Heart left ventricle (tissue), 16 donors: Measurements from ENCODE around the gene RNLS. TPM values are rescaled to one million over a fixed set of nuclear protein-coding genes. Genes with fewer than 3 reads are reported as not detected.

ENCODE experiments used
- ATAC-seq, 4 donors: fragments of 200-7000 bp; cut with Tn5 transposase; one replicate each; pipeline ENCODE4 v1.9.1; 2020 to 2022; ENCODE audit warnings: moderate library complexity in 4 of 4, mild to moderate bottlenecking in 3 of 4, moderate number of reproducible peaks in 1 of 4
- DNase-seq, 5 donors: peaks; one replicate each; pipeline ENCODE4 v3.0.0-alpha.2; 2020
- H3K27ac ChIP-seq, 12 donors: fragments of 200-600 bp; sonication (generic) in 4 of 12; one replicate each; pipeline versions ENCODE4 v1.5.0 to v1.8.0; 2016 to 2022; ENCODE audit warnings: mild to moderate bottlenecking in 2 of 12
- H3K27me3 ChIP-seq, 9 donors: fragments of 200-600 bp; sonication (generic) in 2 of 9; one replicate each; pipeline versions ENCODE4 v1.5.1 to v1.8.0; 2016 to 2022; ENCODE audit warnings: mild to moderate bottlenecking in 3 of 9
- H3K36me3 ChIP-seq, 9 donors: fragments of 200-600 bp; sonication (generic) in 2 of 9; one replicate each; pipeline versions ENCODE4 v1.5.0 to v1.8.0; 2018 to 2022; ENCODE audit warnings: mild to moderate bottlenecking in 2 of 9
- H3K4me1 ChIP-seq, 12 donors: fragments of 200-600 bp; sonication (generic) in 4 of 12; one replicate each; pipeline versions ENCODE4 v1.5.0 to v1.8.0; 2016 to 2022; ENCODE audit warnings: mild to moderate bottlenecking in 3 of 12
- H3K4me3 ChIP-seq, 12 donors: fragments of 200-600 bp; sonication (generic) in 4 of 12; one replicate each; pipeline versions ENCODE4 v1.5.0 to v1.8.0; 2017 to 2022; ENCODE audit warnings: mild to moderate bottlenecking in 9 of 12, moderate library complexity in 4 of 12
- H3K9me3 ChIP-seq, 12 donors: fragments of 200-600 bp; sonication (generic) in 4 of 12; one replicate each; pipeline versions ENCODE4 v1.5.0 to v1.8.0; 2016 to 2022; ENCODE audit warnings: mild to moderate bottlenecking in 1 of 12
- CTCF ChIP-seq, 12 donors: fragments of 200-600 bp; sonication (generic) in 4 of 12; IDR thresholded peaks; one replicate each; pipeline versions ENCODE4 v1.5.0 to v1.8.0; 2018 to 2022; ENCODE audit warnings: antibody characterized with exemption in 12 of 12, mild to moderate bottlenecking in 5 of 12
- POLR2A ChIP-seq, 2 donors: fragments of 450-650 bp; IDR thresholded peaks; one replicate each; pipeline ENCODE4 v1.6.1; 2017; ENCODE audit warnings: antibody characterized with exemption in 2 of 2, mild to moderate bottlenecking in 2 of 2, moderate library complexity in 2 of 2
- WGBS, 4 donors: extraction: QIAGEN DNeasy Blood & Tissue Kit in 2 of 4; methylation state at CpG; one replicate each; pipeline versions ENCODE4 v1.1.5 to v1.1.7; 2013 to 2018; 5-methylcytosine and 5-hydroxymethylcytosine counted together
- intact Hi-C, 10 donors: fragments of 100-400 bp; cut with DNase I; formaldehyde crosslinking; loops; one replicate each; pipeline versions ENCODE4 v1.11.1 to v1.14.2; 2022
- polyA plus RNA-seq, 2 donors: library from polyadenylated mRNA; stranded (reverse); fragments of 200-250 nt; gene quantifications; one replicate each; pipeline ENCODE4 v1.2.3, GENCODE V29; 2013
- total RNA-seq, 9 donors: library from RNA; depleted of rRNA in 2 of 9; stranded (reverse); fragments of >200 nt in 2 of 9; fragmentation: NEBNext Ultra II Directional in 3 of 9; extraction: Animal tissue kit (Norgen Biotek cat#: 25700) in 3 of 9; gene quantifications; one replicate each; pipeline versions ENCODE4 v1.1.0 to v1.2.4, GENCODE V29; 2016 to 2023
- donor health status: ischemic (EF 13 %, LVEDD 7.1; RV severe dilation, severe dysfunction).
- donor health status: healthy with polysubstance abuse.
- donor health status: DM: no; HTN: yes; CAD: no.
- donor health status: DM: no; HTN: no; CAD: no.
- donor health status: ischemic (EF 25% LVEDD 6.9; RV normal size, moderate dysfunction).
- donor health status: ischemic (EF 25% LVEDD 5.7; RV mildly dilated, moderate dysfunction).
- donor health status: healthy.
- donor health status: DM: yes; HTN: yes; CAD: no.
- donor health status: ischemic (EF 35%, LVEDD 5.7; RV mildly dilated, moderate dysfunction).
- donor health status: nonischemic (EF 11% LVEDD 7.7; RV severe dilation, severe dysfunction).
- donor health status: DM: yes; HTN: yes; CAD: no.
- donor health status: PGD.
- donor health status: ischemic (EF 29% LVEDD 5.4; RV normal size, mild dysfunction).
- donor health status: nonischemic (EF 23%, LVEDD 6.1; RV moderate dilation, normal function).

The RNLS gene
- total and polyA plus RNA-seq, 11 donors, result 6.6 to 30.7 (median 15.1) TPM

GRCh38 chr10:88418871-88419270 lies 164.2 kb downstream of the RNLS start:
- TF ChIP-seq CTCF (IDR thresholded peaks at IDR 0.05), result no peak
- TF ChIP-seq POLR2A (IDR thresholded peaks at IDR 0.05), result no peak
- DNase-seq (no peak), ATAC-seq (no peak)
- Histone ChIP-seq H3K27me3 (no peaks in the 10 kb centered on the region), H3K9me3 (no peaks in the 10 kb centered on the region), H3K4me1 (peaks cover 0 to 16% (median 2%) of the 10 kb centered on the region in 12 donors), H3K36me3 (no peaks in the 10 kb centered on the region), H3K27ac (no peak overlapping the region), H3K4me3 (no peak overlapping the region)
- intact Hi-C loops, result loop anchor here in 1 of 10 donors (5.0 kb wide), 1 partner anchor 118 kb away; no protein-coding TSS in a partner anchor
- 90 to 100% (median 96%) methylated on average over 1 of the region's 1 CpG for WGBS, 4 donors

GRCh38 chr10:88417387-88418030 lies 165.6 kb downstream of the RNLS start:
- Histone ChIP-seq H3K4me3 (no peak overlapping the region), H3K27ac (no peak overlapping the region), H3K27me3 (no peaks in the 10 kb centered on the region), H3K9me3 (no peaks in the 10 kb centered on the region), H3K4me1 (peaks cover 0 to 16% (median 2%) of the 10 kb centered on the region in 12 donors), H3K36me3 (no peaks in the 10 kb centered on the region)
- DNase-seq, result no peak
- no peak for ATAC-seq
- 66 to 74% (median 67%) methylated on average over 3 of the region's 3 CpGs for WGBS, 4 donors
- intact Hi-C loops, result loop anchor here in 1 of 10 donors (5.0 kb wide), 1 partner anchor 120 kb away; no protein-coding TSS in a partner anchor
- no peak for TF ChIP-seq POLR2A (IDR thresholded peaks at IDR 0.05)
- TF ChIP-seq CTCF (IDR thresholded peaks at IDR 0.05), result no peak

- ATAC-seq, result no peak
- H3K9me3 ChIP-seq, result no peaks in the 10 kb centered on the region
- H3K27ac ChIP-seq, result no peak overlapping the region
- H3K36me3 ChIP-seq, result no peaks in the 10 kb centered on the region
- no peak for DNase-seq
- intact Hi-C loops, result loop anchor here in 1 of 10 donors (5.0 kb wide), 1 partner anchor 120 kb away; no protein-coding TSS in a partner anchor
- peaks cover 0 to 16% (median 2%) of the 10 kb centered on the region in 12 donors for H3K4me1 ChIP-seq
- no peak for TF ChIP-seq CTCF (IDR thresholded peaks at IDR 0.05)
- TF ChIP-seq POLR2A (IDR thresholded peaks at IDR 0.05), result no peak
- 73 to 94% (median 90%) methylated on average over 1 of the region's 1 CpG for WGBS, 4 donors
- no peak overlapping the region for H3K4me3 ChIP-seq
- H3K27me3 ChIP-seq, result no peaks in the 10 kb centered on the region
Measured at GRCh38 chr10:88416801-88417200, 166.3 kb downstream of the RNLS start.

- intact Hi-C loops, result loop anchor here in 1 of 10 donors (5.0 kb wide), 1 partner anchor 122 kb away; no protein-coding TSS in a partner anchor
- TF ChIP-seq CTCF (IDR thresholded peaks at IDR 0.05) (no peak), POLR2A (IDR thresholded peaks at IDR 0.05) (no peak)
- peaks cover 0 to 16% (median 2%) of the 10 kb centered on the region in 12 donors for H3K4me1 ChIP-seq
- WGBS, 4 donors, result 49 to 62% (median 57%) methylated on average over 1 of the region's 1 CpG
- no peaks in the 10 kb centered on the region for H3K36me3 ChIP-seq
- H3K9me3 ChIP-seq, result no peaks in the 10 kb centered on the region
- no peaks in the 10 kb centered on the region for H3K27me3 ChIP-seq
- DNase-seq, result no peak
- peak overlapping the region in 1 of 12 donors; percentile 25 for H3K27ac ChIP-seq
- no peak overlapping the region for H3K4me3 ChIP-seq
- ATAC-seq, result peak; percentile 68 to 98 (median 93)
Measured at GRCh38 chr10:88415533-88416130, 167.5 kb downstream of the RNLS start.
